CD14-positive monocyte (primary cell): ENCODE data around the gene HTRA2. TPM values are rescaled to one million over a fixed set of nuclear protein-coding genes. Genes with fewer than 3 reads are reported as not detected.

Source experiments
- DNase-seq, 3 donors: peaks; one replicate each; pipeline ENCODE4 v3.0.0-alpha.2; 2011 to 2022
- H2AFZ ChIP-seq: 2 replicates; pipeline ENCODE4 v1.6.0; 2012; ENCODE audit warnings: mild to moderate bottlenecking, low read depth, low read length, inconsistent platforms; ENCODE audit not compliant: insufficient read depth, poor library complexity, severe bottlenecking
- H3K27ac ChIP-seq, 2 donors: 1 replicate in 1 of 2; 2 replicates in 1 of 2; pipeline ENCODE4 v1.5.1; 2012 to 2013; ENCODE audit warnings: low read length in 2 of 2, control low read depth in 1 of 2, inconsistent platforms in 1 of 2, low read depth in 1 of 2, mild to moderate bottlenecking in 1 of 2
- H3K27me3 ChIP-seq, 2 donors: one replicate each; pipeline versions ENCODE4 v1.6.0 to v1.6.1; 2011 to 2013; ENCODE audit warnings: low read length in 2 of 2; ENCODE audit not compliant: control insufficient read depth in 2 of 2, insufficient read depth in 2 of 2
- H3K36me3 ChIP-seq, 2 donors: replicated peaks in 1 of 2; 1 replicate in 1 of 2; 2 replicates in 1 of 2; pipeline versions ENCODE4 v1.5.1 to v1.6.1; 2012 to 2013; ENCODE audit warnings: low read length in 2 of 2, control low read depth in 1 of 2, inconsistent platforms in 1 of 2, mild to moderate bottlenecking in 1 of 2; ENCODE audit not compliant: insufficient read depth in 2 of 2, control insufficient read depth in 1 of 2
- H3K4me1 ChIP-seq, 2 donors: 1 replicate in 1 of 2; 2 replicates in 1 of 2; pipeline versions ENCODE4 v1.5.1 to v1.6.1; 2012 to 2013; ENCODE audit warnings: low read length in 2 of 2, control low read depth in 1 of 2, inconsistent platforms in 1 of 2, mild to moderate bottlenecking in 1 of 2, moderate library complexity in 1 of 2; ENCODE audit not compliant: insufficient read depth in 2 of 2, control insufficient read depth in 1 of 2
- H3K4me2 ChIP-seq: replicated peaks from 2 replicates; pipeline ENCODE3; 2012; ENCODE audit warnings: low read length, moderate library complexity, mild to moderate bottlenecking; ENCODE audit not compliant: poor library complexity, severe bottlenecking; ENCODE audit errors: extremely low read depth
- H3K4me3 ChIP-seq, 3 experiments: fragments of 200-600 bp in 1 of 3; sonication (generic) in 1 of 3; replicated peaks in 1 of 3; 1 replicate in 2 of 3; 2 replicates in 1 of 3; pipeline ENCODE4 v1.5.1; 2011 to 2013; ENCODE audit warnings: low read length in 3 of 3, mild to moderate bottlenecking in 3 of 3, control low read depth in 2 of 3, low read depth in 2 of 3, inconsistent platforms in 1 of 3, moderate library complexity in 1 of 3
- H3K79me2 ChIP-seq: 2 replicates; pipeline ENCODE4 v1.6.0; 2012; ENCODE audit warnings: mild to moderate bottlenecking, control low read depth, inconsistent platforms, low read length, moderate library complexity; ENCODE audit not compliant: insufficient read depth
- H3K9ac ChIP-seq: 2 replicates; pipeline ENCODE4 v1.6.0; 2017; ENCODE audit warnings: low read length, mild to moderate bottlenecking; ENCODE audit not compliant: insufficient read depth, poor library complexity, severe bottlenecking
- H3K9me3 ChIP-seq, 2 donors: replicated peaks in 1 of 2; 1 replicate in 1 of 2; 2 replicates in 1 of 2; pipeline versions ENCODE4 v1.5.1 to v1.6.1; 2012 to 2013; ENCODE audit warnings: low read length in 2 of 2, control low read depth in 1 of 2; ENCODE audit not compliant: control insufficient read depth in 1 of 2, insufficient read depth in 1 of 2
- H4K20me1 ChIP-seq: 2 replicates; pipeline ENCODE4 v1.6.0; 2012; ENCODE audit warnings: mild to moderate bottlenecking, low read length, control low read depth, moderate library complexity; ENCODE audit not compliant: insufficient read depth
- H3K27ac Mint-ChIP-seq, 7 donors: one replicate each; pipeline ENCODE4 v1.8.0; 2020; ENCODE audit warnings: mild to moderate bottlenecking in 7 of 7, mixed read lengths in 7 of 7, moderate library complexity in 6 of 7, inconsistent platforms in 2 of 7
- H3K27me3 Mint-ChIP-seq, 3 donors: one replicate each; pipeline ENCODE4 v1.8.0; 2021 to 2022; ENCODE audit warnings: low read depth in 3 of 3, mild to moderate bottlenecking in 3 of 3, mixed read lengths in 3 of 3, moderate library complexity in 3 of 3, inconsistent platforms in 1 of 3
- H3K36me3 Mint-ChIP-seq, 2 donors: one replicate each; pipeline ENCODE4 v1.8.0; 2020; ENCODE audit warnings: mixed read lengths in 2 of 2, inconsistent platforms in 1 of 2, mild to moderate bottlenecking in 1 of 2
- H3K4me1 Mint-ChIP-seq: one replicate; pipeline ENCODE4 v1.8.0; 2020; ENCODE audit warnings: mild to moderate bottlenecking, mixed read lengths
- H3K4me3 Mint-ChIP-seq, 2 donors: one replicate each; pipeline ENCODE4 v1.8.0; 2020; ENCODE audit warnings: mild to moderate bottlenecking in 2 of 2, mixed read lengths in 2 of 2, moderate library complexity in 1 of 2
- H3K9me3 Mint-ChIP-seq, 7 donors: one replicate each; pipeline ENCODE4 v1.8.0; 2020 to 2022; ENCODE audit warnings: mixed read lengths in 7 of 7, mild to moderate bottlenecking in 6 of 7, moderate library complexity in 6 of 7, inconsistent platforms in 2 of 7
- CTCF ChIP-seq: fragments of 200-600 bp; IDR thresholded peaks from one replicate; pipeline ENCODE4 v1.8.0; 2022; ENCODE audit warnings: antibody characterized with exemption, mild to moderate bottlenecking
- WGBS: methylation state at CpG from one replicate; pipeline ENCODE4 v1.1.5; 2013; ENCODE audit warnings: missing lambda C conversion rate; ENCODE audit not compliant: insufficient coverage; 5-methylcytosine and 5-hydroxymethylcytosine counted together
- intact Hi-C, 2 donors: fragments of 100-400 bp; cut with micrococcal nuclease; formaldehyde crosslinking; loops; one replicate each; pipeline versions ENCODE4 v1.15.0 to v1.15.1; 2023
- polyA minus RNA-seq: library from RNA; depleted of rRNA, polyadenylated mRNA; stranded (reverse); fragments of >200 nt; gene quantifications from 2 replicates; pipeline ENCODE4 v1.2.3, GENCODE V29; 2012
- polyA plus RNA-seq, 3 donors: library from polyadenylated mRNA; depleted of rRNA in 1 of 3; unstranded in 2 of 3; stranded (reverse) in 1 of 3; fragments of 300-500 nt in 2 of 3; fragments of >200 nt in 1 of 3; fragmentation: Illumina TruSeq in 2 of 3; gene quantifications; 1 replicate in 2 of 3; 2 replicates in 1 of 3; pipeline ENCODE4 v1.2.3, GENCODE V29; 2012 to 2021
- total RNA-seq, 12 experiments: library from RNA in 1 of 12; stranded (reverse) in 1 of 12; fragments of 120-200 nt in 1 of 12; gene quantifications; one replicate each; pipeline ENCODE4 v1.2.4 and lab custom pipeline; 2013 to 2026; ENCODE audit warnings: mixed read lengths in 6 of 12, inconsistent platforms in 1 of 12

HTRA2 gene
- 21.1 TPM for total RNA-seq (2013)
- polyA plus RNA-seq, result 10 to 100 TPM; 11.3 to 20.5 (median 15.0) TPM
- polyA minus RNA-seq, result 15.2 and 22.7 TPM in 2 replicates
- 4.6 to 21.4 (median 10.0) reads per million in 11 experiments for total RNA-seq (lab: John Stamatoyannopoulos, UW)

GRCh38 chr2:74529357-74530238 is at the start of gene HTRA2, which contains the start of gene AUP1:
TSS of gene HTRA2 (plus strand) at chr2:74529933. CDS start at chr2:74530007, 74 bp downstream.
TSS of gene AUP1 (minus strand) at chr2:74529706. CDS start at chr2:74529629, 77 bp downstream.
- Mint-ChIP-seq H3K9me3 (peaks cover 0 to 8% (median 0%) of the 10 kb centered on the region in 7 donors), H3K27ac (peak within 1 kb of the TSS; percentile 95 to 98 (median 96)), H3K36me3 (peaks cover 40 to 52% of the 10 kb centered on the region in 2 donors), H3K27me3 (peaks cover 0 to 5% (median 3%) of the 10 kb centered on the region in 3 donors), H3K4me3 (peak within 1 kb of the TSS; percentile 94 to 98), H3K4me1 (peaks cover 42% of the 10 kb centered on the region)
- peak; percentile 91 to 98 (median 96) for DNase-seq
- H3K27me3 ChIP-seq, result no peaks in the 10 kb centered on the region
- no peak for TF ChIP-seq CTCF
- H4K20me1 ChIP-seq, result peaks cover 26% of the 10 kb centered on the region
- H3K4me1 ChIP-seq, result peaks cover 28 to 46% of the 10 kb centered on the region in 2 donors
- H3K9ac ChIP-seq, result peak within 1 kb of the TSS; percentile 96
- peak within 1 kb of the TSS; percentile 65 to 96 (median 87) for H3K4me3 ChIP-seq
- intact Hi-C loops, result loop anchor here (1.0 to 10.0 kb wide), 5 partner anchors 22 to 72 kb away; partner anchors contain the start of genes CCDC142 (in 2 of the 2), INO80B (in 2 of the 2), TTC31 (in 2 of the 2) and WBP1 (in 2 of the 2)
- H3K4me2 ChIP-seq, result peak within 1 kb of the TSS; percentile 96
- H3K79me2 ChIP-seq, result peaks cover 29% of the 10 kb centered on the region
- peak within 1 kb of the TSS; percentile 91 to 95 for H3K27ac ChIP-seq
- H2AFZ ChIP-seq, result peak within 1 kb of the TSS; percentile 93
- H3K9me3 ChIP-seq, result no peaks in the 10 kb centered on the region
- H3K36me3 ChIP-seq, result peaks cover 23 to 43% of the 10 kb centered on the region in 2 donors
- WGBS, result under 1% methylated on average over 85 of the region's 87 CpGs

- H3K9me3 Mint-ChIP-seq, result no peaks in the 10 kb centered on the region
- peak overlapping the region; percentile 76 for H3K9ac ChIP-seq
- no peak for DNase-seq
- peak overlapping the region; percentile 95 for H3K4me2 ChIP-seq
- H3K4me1 Mint-ChIP-seq, result peaks cover 40% of the 10 kb centered on the region
- intact Hi-C loops, result loop anchor here in 1 of 2 donors (5.0 kb wide), 1 partner anchor 46 kb away; the partner anchor contains the start of genes AUP1, DQX1 and HTRA2
- no CpG with 5 or more reads among the region's 3 CpGs for WGBS
- H3K4me3 Mint-ChIP-seq, result peak overlapping the region; percentile 100
- peaks cover 13 to 27% of the 10 kb centered on the region in 2 donors for H3K36me3 ChIP-seq
- H3K79me2 ChIP-seq, result peaks cover 53% of the 10 kb centered on the region
- peaks cover 28% of the 10 kb centered on the region for H4K20me1 ChIP-seq
- no peak overlapping the region for H2AFZ ChIP-seq
- peak overlapping the region in 1 of 2 donors; percentile 90 for H3K27ac ChIP-seq
- TF ChIP-seq CTCF, result no peak
- peaks cover 0 to 2% (median 0%) of the 10 kb centered on the region in 3 donors for H3K27me3 Mint-ChIP-seq
- peak overlapping the region in 2 of 3 experiments; percentile 86 to 94 for H3K4me3 ChIP-seq
- peaks cover 25 to 41% of the 10 kb centered on the region in 2 donors for H3K36me3 Mint-ChIP-seq
- H3K4me1 ChIP-seq, result peaks cover 36 to 45% of the 10 kb centered on the region in 2 donors
- no peaks in the 10 kb centered on the region for H3K9me3 ChIP-seq
- H3K27me3 ChIP-seq, result no peaks in the 10 kb centered on the region
- H3K27ac Mint-ChIP-seq, result peak overlapping the region in 2 of 7 donors; percentile 37 to 42
These were observed 48.3 kb upstream of the HTRA2 start for GRCh38 chr2:74481431-74481830.
